GM10266 (cell line): Measurements from ENCODE around the gene MRPS25.

Source experiments
- DNase-seq: peaks from one replicate; pipeline ENCODE4 v3.0.0; 2012; ENCODE audit errors: extremely low spot score
- TF ChIP-seq, protein P1 (sequence below): IDR thresholded peaks from 2 replicates; pipeline ENCODE4 v1.5.1; 2012; ENCODE audit warnings: mild to moderate bottlenecking, low read depth; ENCODE audit not compliant: control insufficient read depth, insufficient read depth; ENCODE audit errors: missing control alignments

Gene MRPS25

DNA sequence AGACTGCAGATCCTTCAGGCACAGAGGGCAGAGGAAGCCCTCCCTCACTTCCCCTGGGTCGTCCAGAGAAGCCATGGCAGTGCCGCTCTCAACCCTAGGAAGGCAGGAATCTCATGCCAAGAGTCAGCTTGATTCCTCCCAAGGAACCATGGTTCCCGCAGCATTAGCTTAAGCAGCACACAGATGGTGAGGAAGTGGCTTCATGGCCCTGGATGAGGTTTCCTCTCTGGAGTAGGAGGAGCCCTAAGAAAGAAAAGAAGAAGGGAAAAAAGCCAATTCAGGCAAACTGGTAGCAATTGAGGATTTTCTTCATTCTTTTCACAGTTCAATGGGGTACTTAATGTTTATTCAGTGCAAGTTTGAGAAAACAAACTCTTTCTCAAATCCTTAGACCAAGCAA is 30.9 kb upstream of the MRPS25 start:
- TF ChIP-seq, protein P1, sequence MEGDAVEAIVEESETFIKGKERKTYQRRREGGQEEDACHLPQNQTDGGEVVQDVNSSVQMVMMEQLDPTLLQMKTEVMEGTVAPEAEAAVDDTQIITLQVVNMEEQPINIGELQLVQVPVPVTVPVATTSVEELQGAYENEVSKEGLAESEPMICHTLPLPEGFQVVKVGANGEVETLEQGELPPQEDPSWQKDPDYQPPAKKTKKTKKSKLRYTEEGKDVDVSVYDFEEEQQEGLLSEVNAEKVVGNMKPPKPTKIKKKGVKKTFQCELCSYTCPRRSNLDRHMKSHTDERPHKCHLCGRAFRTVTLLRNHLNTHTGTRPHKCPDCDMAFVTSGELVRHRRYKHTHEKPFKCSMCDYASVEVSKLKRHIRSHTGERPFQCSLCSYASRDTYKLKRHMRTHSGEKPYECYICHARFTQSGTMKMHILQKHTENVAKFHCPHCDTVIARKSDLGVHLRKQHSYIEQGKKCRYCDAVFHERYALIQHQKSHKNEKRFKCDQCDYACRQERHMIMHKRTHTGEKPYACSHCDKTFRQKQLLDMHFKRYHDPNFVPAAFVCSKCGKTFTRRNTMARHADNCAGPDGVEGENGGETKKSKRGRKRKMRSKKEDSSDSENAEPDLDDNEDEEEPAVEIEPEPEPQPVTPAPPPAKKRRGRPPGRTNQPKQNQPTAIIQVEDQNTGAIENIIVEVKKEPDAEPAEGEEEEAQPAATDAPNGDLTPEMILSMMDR: no peak
- DNase-seq: no peak

DNA sequence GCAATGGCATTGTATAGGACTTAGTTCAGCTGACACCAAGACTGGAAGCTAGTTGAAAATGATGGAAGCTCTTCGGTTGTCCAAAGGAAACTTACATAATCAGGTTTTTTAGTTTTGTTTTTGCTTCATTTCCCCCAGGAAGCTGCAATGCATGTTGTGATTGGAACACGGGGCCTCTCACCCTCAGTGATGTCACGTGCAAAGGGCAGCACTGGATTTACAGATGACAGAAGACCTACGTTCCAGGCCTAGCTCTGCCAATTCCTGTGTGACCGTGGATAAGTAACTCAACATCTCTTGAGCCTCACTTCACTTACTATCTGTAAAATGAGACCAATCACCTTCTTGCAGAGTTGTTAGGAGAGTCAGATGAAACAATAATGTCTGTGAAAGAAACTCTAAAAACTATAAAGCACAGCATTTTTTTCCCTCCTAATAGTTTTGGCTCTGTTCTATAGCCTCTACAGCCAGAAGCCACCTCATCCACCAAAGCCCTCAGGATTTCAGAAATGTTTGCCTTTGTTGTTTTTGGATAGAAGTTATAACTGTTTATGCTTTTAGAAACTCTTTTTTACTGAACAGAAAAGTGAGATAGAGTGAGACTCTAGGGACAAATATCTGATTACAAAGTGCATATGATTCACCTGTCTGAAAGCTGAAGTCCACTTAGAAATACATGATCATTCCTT is 29.2 kb upstream of the MRPS25 start:
- TF ChIP-seq, protein P1: no peak
- DNase-seq: no peak

DNA sequence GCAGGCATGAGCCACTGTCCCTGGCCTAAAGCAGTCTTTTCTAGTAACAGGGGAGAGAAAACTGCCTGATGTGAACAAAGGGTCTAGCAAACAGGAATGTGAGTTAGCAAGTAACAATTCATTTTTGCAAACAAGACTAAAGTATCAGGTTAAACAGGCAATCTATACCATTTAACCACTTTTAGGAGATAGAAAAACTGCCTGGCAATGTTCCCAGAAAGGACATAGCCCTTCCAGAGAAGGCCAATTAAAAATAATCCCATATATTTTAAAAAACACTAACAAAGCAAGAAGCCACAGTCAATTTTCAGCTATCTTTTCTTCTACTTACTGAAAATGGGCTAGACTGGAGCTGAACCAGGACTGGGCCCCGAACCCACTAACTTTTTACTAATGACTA is 27.6 kb upstream of the MRPS25 start:
- TF ChIP-seq, protein P1: no peak

DNA sequence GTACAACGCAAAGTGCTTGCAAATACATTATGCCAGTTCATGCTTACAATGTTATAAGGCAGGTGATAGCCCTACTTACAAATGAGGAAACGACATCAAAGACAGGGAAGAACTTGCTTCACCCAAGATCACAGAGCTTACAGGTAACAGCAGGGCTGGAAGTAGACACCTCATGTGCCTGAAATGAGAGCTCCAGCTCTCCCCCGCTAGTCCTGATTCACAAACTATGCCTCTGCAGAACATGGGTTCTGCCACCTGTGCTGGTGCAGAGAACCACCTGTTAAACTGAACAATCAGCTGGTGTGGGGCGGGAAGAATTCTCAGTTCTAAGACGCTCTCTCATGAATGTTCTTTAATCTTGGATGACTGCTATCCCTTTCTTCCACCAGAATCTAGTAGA is 26.5 kb upstream of the MRPS25 start:
- no peak for DNase-seq

More for the DNA sequence above, 27.6 kb upstream of the MRPS25 start:
- DNase-seq: no peak

DNA sequence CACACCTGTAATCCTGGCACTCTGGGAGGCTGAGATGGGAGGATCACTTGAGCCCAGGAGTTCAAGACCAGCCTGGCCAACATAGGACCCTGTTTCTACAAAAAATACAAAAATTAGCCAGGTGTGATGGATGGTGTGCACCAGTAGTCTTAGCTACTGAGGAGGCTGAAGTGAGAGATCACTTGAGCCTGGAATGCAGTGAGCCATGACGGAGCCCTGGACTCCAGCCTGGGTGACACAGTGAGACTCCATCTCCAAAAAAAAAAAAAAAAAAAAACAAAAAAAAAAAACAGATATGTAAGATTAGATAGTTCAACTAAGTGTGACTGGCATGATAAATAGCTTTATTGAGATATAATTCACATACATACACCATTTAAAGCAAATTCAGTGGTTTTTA is 24.1 kb upstream of the MRPS25 start:
- DNase-seq: no peak
- TF ChIP-seq, protein P1: no peak

More for the DNA sequence above, 26.5 kb upstream of the MRPS25 start:
- TF ChIP-seq, protein P1: no peak

DNA sequence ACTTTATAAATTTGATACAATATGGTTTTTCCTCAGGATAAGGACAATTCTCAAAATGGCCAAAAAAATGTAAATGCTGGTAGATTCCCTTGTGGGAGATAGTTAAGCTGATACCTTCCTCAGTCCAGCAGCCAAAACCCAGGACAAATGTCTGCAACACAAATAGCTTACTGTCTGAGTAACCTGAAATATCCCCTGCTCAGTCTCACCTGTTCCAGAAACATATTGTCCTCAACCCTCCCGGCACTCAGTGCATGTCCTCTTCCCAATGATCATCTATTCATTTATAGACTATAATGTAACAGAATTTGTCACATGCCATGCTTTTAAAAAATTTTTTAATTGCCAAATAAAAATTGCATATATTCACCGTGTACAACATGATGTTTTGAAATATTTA is 21.6 kb upstream of the MRPS25 start:
- DNase-seq: no peak
- TF ChIP-seq, protein P1: no peak

DNA sequence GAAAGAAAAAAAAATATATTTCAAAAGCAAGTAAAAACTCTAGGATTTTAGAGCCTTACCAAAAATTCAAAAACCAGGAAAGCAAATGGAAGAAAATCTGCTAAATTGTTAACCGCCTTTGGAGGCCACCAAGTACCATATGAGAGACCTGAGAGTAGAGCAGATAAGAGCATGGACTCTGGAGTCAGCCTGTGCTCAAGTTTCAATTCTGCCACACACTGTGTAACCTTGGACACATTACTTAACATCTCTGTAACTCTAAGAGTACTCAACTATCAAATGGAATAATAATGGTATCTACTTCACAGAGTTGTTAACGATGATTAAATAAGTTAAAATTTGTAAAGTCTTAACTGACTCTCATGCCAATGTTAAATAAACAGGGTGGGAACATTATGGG is 21.1 kb upstream of the MRPS25 start:
- DNase-seq: no peak
- TF ChIP-seq, protein P1: no peak
